Heart left ventricle (tissue), 13 donors: ENCODE results near the gene TNFAIP6.

Source experiments
- POLR2A ChIP-seq, 2 donors: fragments of 450-650 bp; IDR thresholded peaks; one replicate each; pipeline ENCODE4 v1.6.1; 2017; ENCODE audit warnings: antibody characterized with exemption in 2 of 2, mild to moderate bottlenecking in 2 of 2, moderate library complexity in 2 of 2
- TF ChIP-seq, protein P1 (sequence below), 12 donors: fragments of 200-600 bp; sonication (generic) in 4 of 12; IDR thresholded peaks; one replicate each; pipeline versions ENCODE4 v1.5.0 to v1.8.0; 2018 to 2022; ENCODE audit warnings: antibody characterized with exemption in 12 of 12, mild to moderate bottlenecking in 5 of 12
- donor health status: ischemic (EF 13 %, LVEDD 7.1; RV severe dilation, severe dysfunction).
- donor health status: DM: no; HTN: yes; CAD: no.
- donor health status: DM: no; HTN: no; CAD: no.
- donor health status: ischemic (EF 25% LVEDD 6.9; RV normal size, moderate dysfunction).
- donor health status: ischemic (EF 25% LVEDD 5.7; RV mildly dilated, moderate dysfunction).
- donor health status: ischemic (EF 35%, LVEDD 5.7; RV mildly dilated, moderate dysfunction).
- donor health status: nonischemic (EF 11% LVEDD 7.7; RV severe dilation, severe dysfunction).
- donor health status: DM: yes; HTN: yes; CAD: no.
- donor health status: PGD.
- donor health status: ischemic (EF 29% LVEDD 5.4; RV normal size, mild dysfunction).
- donor health status: nonischemic (EF 23%, LVEDD 6.1; RV moderate dilation, normal function).

DNA sequence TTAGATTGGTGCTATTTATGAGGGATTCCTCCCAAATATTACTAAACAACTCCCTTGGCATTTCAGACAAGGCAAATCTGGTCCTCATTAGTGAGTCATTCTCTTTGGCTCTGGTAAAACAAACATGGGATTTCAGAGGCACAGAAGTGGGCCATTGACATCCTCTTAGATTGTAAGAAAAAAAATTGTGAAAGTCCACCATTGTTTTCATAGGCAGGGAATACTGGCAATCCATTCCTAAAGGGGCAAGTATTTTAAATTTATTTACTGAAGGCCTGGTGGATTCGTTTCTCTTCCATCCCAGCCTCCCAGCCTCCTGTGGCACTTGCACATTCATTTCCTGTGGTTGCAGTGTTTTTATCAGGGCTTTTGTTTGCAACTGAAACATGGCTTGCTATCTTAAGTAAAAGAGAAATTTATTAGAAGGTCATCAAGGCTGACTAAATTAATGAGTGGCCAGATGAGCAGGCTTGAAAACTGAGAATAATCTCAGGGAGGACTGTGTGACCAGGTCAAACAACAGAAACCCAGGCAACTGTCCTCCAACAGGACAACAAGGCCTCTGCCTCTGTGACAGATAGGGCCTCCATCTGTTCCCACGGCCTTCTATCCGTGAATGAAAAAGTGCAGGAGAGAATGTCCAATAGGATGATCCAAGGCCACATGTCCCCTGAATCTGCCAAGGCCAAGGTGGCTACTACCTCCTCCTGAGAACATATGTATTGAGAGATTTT lies 23.1 kb upstream of the TNFAIP6 start:
- TF ChIP-seq, protein P1, sequence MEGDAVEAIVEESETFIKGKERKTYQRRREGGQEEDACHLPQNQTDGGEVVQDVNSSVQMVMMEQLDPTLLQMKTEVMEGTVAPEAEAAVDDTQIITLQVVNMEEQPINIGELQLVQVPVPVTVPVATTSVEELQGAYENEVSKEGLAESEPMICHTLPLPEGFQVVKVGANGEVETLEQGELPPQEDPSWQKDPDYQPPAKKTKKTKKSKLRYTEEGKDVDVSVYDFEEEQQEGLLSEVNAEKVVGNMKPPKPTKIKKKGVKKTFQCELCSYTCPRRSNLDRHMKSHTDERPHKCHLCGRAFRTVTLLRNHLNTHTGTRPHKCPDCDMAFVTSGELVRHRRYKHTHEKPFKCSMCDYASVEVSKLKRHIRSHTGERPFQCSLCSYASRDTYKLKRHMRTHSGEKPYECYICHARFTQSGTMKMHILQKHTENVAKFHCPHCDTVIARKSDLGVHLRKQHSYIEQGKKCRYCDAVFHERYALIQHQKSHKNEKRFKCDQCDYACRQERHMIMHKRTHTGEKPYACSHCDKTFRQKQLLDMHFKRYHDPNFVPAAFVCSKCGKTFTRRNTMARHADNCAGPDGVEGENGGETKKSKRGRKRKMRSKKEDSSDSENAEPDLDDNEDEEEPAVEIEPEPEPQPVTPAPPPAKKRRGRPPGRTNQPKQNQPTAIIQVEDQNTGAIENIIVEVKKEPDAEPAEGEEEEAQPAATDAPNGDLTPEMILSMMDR (IDR thresholded peaks at IDR 0.05): no peak
- no peak for TF ChIP-seq POLR2A (IDR thresholded peaks at IDR 0.05)
